ENCODE results near the gene SRD5A1.

DNA sequence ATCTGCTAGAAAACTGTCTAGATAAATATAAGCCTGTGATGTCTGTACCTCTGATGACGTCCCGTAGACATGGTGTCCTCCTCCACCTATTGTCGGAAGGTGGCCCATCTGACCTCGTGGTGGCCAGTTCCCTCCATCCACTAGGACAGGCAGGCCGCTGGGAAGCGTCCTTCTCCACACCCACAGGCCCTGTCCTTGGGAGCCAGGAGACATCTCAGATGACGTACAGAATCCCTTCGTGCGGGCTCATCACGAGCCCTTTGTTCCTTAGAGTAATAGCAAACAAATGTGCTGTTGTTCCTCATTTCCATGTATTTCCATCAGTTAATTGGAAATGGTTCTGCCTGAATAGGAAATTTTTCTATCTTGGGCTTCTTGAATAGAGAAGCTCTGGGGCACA is 41.6 kb downstream of the SRD5A1 start:
- TF ChIP-seq, protein P1, sequence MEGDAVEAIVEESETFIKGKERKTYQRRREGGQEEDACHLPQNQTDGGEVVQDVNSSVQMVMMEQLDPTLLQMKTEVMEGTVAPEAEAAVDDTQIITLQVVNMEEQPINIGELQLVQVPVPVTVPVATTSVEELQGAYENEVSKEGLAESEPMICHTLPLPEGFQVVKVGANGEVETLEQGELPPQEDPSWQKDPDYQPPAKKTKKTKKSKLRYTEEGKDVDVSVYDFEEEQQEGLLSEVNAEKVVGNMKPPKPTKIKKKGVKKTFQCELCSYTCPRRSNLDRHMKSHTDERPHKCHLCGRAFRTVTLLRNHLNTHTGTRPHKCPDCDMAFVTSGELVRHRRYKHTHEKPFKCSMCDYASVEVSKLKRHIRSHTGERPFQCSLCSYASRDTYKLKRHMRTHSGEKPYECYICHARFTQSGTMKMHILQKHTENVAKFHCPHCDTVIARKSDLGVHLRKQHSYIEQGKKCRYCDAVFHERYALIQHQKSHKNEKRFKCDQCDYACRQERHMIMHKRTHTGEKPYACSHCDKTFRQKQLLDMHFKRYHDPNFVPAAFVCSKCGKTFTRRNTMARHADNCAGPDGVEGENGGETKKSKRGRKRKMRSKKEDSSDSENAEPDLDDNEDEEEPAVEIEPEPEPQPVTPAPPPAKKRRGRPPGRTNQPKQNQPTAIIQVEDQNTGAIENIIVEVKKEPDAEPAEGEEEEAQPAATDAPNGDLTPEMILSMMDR (IDR thresholded peaks at IDR 0.05): no peak
- TF ChIP-seq POLR2A (IDR thresholded peaks at IDR 0.05): no peak
